ENCODE measurements around the gene RAVER1.
"Not testable (repeated sequence)": the region's sequence is repeated elsewhere in the genome, so short reads cannot be mapped to it uniquely, and the experiment has no call there.

Gene RAVER1

GRCh38 chr19:10332965-10333757 is at the start of gene RAVER1:
RAVER1 (minus strand) TSS chr19:10333529; CDS start chr19:10333507, 22 bp downstream.
- DNase-seq (ENCODE audit: low spot score) = peak; percentile 99

DNA sequence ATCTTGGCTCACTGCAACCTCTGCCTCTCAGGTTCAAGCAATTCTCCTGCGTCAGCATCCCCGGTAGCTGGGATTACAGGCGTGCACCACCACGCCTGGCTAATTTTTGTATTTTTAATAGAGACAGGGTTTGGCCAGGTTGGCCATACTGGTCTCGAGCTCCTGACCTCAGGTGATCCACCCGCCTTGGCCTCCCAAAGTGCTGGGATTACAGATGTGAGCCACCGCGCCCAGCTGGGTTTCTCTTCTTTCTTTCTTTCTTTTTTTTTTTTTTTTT is 49.8 kb upstream of the RAVER1 start:
- DNase-seq (ENCODE audit: low spot score) = not testable (repeated sequence)

DNA sequence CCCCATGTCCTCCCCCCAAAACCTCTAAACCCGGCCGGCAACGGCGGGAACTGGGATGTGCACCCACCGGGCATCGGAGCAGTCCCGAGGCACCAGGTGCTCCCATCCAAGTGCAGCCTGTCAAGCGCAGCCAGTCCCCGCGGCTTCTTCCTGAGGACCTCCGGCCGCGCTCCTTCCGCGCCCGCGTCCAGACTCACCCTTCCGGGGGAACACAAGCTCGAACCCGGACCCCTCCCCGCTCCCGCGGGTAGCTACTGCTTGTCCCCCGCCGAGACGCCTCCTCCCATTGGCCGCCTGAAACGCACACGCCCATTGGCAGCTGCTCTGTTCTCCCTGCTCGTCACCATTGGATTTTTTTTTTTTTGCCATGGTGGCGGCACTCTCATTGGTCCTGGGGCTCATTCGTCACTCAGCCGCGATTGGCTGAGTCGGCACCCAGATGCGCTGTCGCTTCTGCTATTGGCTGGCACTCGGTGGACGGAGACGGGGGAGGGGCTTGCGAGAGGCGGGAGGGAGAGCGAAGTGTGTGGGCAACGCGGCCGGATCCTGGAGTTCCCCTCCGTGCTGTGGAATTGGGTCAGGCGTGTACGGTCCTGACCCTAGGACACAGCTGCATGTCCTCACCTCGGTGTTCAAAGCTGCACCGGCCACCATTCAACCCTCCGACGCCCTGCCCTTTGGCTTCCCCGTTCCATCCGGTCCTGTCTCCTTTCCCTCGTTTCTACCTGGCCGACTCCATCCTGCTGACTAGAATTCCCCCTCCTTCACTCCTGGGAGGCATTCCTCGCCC is 47.2 kb upstream of the RAVER1 start, which contains the start of gene TYK2:
Gene TYK2, minus strand, starts transcription at position 260 of the 790 bp plus-strand sequence. CDS start 2,166 bp downstream, outside the sequence.
- peak; percentile 98 for DNase-seq (ENCODE audit: low spot score)

DNA sequence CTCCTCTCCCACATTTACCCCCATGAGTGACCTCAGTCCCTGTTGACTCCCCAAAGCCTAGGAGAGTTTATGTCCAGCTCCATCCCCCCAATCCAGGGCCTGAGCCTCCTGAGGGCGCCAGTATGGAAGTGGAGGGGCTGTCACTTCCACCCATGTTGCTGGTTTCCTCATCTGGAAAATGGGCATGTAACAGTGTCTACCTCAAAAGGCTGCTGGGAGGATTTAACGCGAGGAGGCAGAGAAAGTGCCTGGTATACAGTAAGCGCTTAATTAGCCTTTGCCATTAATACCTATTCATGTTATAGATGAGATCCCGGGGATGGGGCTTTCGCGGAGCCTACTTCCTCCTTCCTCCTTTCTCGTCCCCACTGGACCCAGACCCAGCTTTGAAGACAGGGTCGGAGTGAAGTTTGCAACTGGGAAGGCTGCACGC is 46.6 kb upstream of the RAVER1 start:
- no peak for DNase-seq (ENCODE audit: low spot score)

DNA sequence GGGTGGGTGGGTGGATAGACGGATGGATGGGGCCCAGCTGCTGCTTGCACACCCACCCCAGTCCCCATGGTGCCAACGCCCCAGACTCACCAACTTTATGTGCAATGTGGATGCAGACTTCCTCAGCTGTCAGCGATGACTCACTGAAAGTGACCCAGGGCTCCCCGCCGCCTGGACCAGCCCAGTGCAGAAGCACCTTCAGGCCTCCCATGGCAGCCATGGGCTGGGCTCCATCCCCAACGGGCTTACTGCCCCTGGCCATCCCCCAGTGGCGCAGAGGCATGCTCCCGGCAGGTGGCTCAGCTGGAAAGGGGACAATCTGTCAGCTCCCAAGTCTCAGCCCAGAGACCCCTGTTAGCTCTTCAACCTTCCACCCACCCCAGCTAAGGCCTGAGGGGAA is 44.8 kb upstream of the RAVER1 start:
- DNase-seq (ENCODE audit: low spot score) = no peak

- not testable (repeated sequence) for DNase-seq (ENCODE audit: low spot score)
Measured at GRCh38 chr19:10377140-10377640, 43.9 kb upstream of the RAVER1 start.

DNA sequence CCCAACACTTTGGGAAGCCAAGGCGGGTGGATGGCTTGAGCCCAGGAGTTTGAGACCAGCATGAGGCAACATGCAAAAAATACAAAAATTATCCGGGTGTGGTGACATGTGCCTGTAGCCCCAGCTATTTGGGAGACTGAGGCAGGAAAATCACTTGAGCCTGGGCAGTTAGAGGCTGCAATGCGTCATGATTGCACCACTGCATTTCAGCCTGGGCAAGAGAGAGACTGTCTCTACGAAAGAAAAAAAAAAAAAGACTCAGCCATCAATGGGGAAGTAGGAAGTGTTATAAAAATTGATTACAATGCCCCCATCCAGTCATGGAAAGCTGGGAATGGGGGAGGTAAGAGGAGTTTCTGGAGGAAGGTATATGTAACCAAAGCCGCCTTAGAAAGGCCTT is 41.6 kb upstream of the RAVER1 start:
- DNase-seq (ENCODE audit: low spot score) = no peak

DNA sequence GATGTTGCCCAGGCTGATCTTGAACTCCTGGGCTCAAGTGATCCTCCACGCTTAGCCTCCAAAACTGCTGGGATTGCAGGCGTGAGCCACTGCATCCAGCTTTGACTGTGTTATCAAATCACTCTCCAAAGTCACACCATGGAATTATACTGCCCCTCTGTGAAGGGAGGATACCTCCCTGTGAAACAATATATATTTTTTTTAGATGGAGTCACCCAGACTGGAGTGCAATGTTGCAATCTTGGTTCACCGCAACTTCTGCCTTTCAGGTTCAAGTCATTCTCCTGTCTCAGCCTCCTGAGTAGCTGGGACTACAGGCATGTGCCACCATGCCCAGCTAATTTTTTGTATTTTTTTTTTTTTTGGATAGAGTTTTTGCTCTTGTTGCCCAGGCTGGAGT is 39.4 kb upstream of the RAVER1 start:
- DNase-seq (ENCODE audit: low spot score) = no peak

- no peak for DNase-seq (ENCODE audit: low spot score)
Measured at GRCh38 chr19:10368101-10368803, 34.9 kb upstream of the RAVER1 start.

- not testable (repeated sequence) for DNase-seq (ENCODE audit: low spot score)
Measured at GRCh38 chr19:10366950-10367512, 33.7 kb upstream of the RAVER1 start.

GRCh38 chr19:10365518-10365917 is 32.2 kb upstream of the RAVER1 start:
- DNase-seq (ENCODE audit: low spot score) = no peak

DNA sequence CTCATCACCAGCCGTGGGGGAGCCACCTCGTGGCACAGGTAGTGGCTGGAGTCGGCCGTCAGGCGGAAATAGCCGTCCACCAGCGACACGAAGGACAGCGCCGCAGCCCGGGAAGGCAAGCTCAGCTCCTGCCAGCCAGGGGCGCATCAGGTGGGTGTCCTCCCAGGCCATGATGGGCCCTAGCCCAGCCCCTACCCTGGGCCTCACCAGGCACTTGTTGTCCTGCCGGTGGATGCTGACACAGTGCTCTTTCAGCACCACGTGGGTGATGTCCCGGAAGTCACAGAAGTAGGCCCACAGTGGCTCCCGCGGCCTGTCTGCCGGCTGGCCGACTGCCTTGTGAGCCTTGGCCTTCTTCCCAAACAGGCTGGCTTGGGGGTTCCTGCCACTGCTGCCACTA is 31.3 kb upstream of the RAVER1 start:
- no peak for DNase-seq (ENCODE audit: low spot score)

GRCh38 chr19:10363789-10364281 is 30.5 kb upstream of the RAVER1 start:
- DNase-seq (ENCODE audit: low spot score) = no peak

GRCh38 chr19:10362259-10362658 is 28.9 kb upstream of the RAVER1 start:
- DNase-seq (ENCODE audit: low spot score) = no peak

DNA sequence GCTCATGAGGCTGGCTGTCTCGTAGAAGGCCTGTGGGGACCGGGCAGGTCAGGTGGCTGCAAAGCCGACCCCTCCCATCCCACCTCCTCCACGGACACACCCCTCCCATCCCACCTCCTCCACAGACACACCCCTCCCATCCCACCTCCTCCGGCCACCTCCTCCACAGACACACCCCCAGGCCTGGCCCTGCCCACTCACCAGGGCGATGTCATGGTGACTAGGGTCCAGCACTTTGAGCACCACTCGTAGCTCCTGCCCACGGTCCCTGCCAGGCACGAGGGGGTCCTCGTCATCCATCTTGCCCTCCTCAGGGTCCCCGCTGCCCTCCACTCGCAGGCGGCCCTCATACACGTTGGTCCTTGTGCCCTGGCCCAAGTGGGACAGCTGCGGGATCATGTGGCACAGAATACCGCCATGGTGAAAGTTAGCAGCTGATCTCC is 28.3 kb upstream of the RAVER1 start:
- no peak for DNase-seq (ENCODE audit: low spot score)

- DNase-seq (ENCODE audit: low spot score) = no peak
Measured at GRCh38 chr19:10356431-10356830, 23.1 kb upstream of the RAVER1 start.

- no peak for DNase-seq (ENCODE audit: low spot score)
Measured at GRCh38 chr19:10353793-10354391, 20.6 kb upstream of the RAVER1 start.

- no peak for DNase-seq (ENCODE audit: low spot score)
Measured at GRCh38 chr19:10352764-10353671, 19.7 kb upstream of the RAVER1 start.

DNA sequence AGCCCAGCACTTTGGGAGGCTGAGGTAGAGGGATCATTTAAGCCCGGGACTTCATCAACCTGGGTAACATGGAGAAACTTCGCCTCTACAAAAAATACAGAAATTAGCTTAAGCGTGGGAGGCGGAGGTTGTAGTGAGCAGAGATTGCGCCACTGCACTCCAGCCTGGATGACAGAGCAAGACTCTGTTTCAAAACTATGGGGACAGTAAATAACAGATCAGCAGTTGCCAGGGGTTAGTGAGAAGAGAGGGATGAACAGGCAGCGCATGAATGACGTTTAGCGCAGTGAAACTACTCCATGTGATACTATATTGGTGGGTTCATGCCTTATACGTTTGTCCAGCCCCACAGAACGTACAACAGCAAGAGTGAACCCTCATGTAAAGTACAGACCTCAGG is 13.2 kb upstream of the RAVER1 start:
- DNase-seq (ENCODE audit: low spot score) = no peak

GRCh38 chr19:10344780-10345179 is 11.5 kb upstream of the RAVER1 start:
- no peak for DNase-seq (ENCODE audit: low spot score)

All from activated CD4-positive, alpha-beta T cell treated with anti-CD3 and anti-CD28 coated beads, Interleukin-2, Interleukin-4, amounts not matched to agents 100 ng/mL and 50 ng/mL, durations not matched to agents 16 hours and 8 hours (primary cell).